Lung (tissue), 12 donors: ENCODE measurements around the gene SKIL. TPM values are rescaled to one million over a fixed set of nuclear protein-coding genes. Genes with fewer than 3 reads are reported as not detected.
"Not testable (repeated sequence)": the region's sequence is repeated elsewhere in the genome, so short reads cannot be mapped to it uniquely, and the experiment has no call there.

Source experiments
- ATAC-seq: fragments of 200-7000 bp; cut with Tn5 transposase; one replicate; pipeline ENCODE4 v1.9.1; 2020; ENCODE audit warnings: moderate number of reproducible peaks; ENCODE audit not compliant: insufficient read depth, low FRiP score
- DNase-seq, 3 donors: peaks; one replicate each; pipeline ENCODE4 v3.0.0-alpha.2; 2013 to 2017
- H3K27ac ChIP-seq, 2 donors: one replicate each; pipeline ENCODE4 v1.5.1; 2013; ENCODE audit warnings: mild to moderate bottlenecking in 2 of 2, moderate library complexity in 2 of 2, control low read depth in 1 of 2, inconsistent platforms in 1 of 2, low read depth in 1 of 2, low read length in 1 of 2
- H3K27me3 ChIP-seq, 3 donors: one replicate each; pipeline ENCODE4 v1.5.1; 2013; ENCODE audit warnings: low read length in 2 of 3; ENCODE audit not compliant: control insufficient read depth in 3 of 3, insufficient read depth in 3 of 3
- H3K36me3 ChIP-seq, 4 donors: one replicate each; pipeline ENCODE4 v1.5.1; 2013; ENCODE audit warnings: low read length in 4 of 4, mild to moderate bottlenecking in 1 of 4, moderate library complexity in 1 of 4; ENCODE audit not compliant: control insufficient read depth in 4 of 4, insufficient read depth in 4 of 4
- H3K4me1 ChIP-seq, 5 donors: one replicate each; pipeline ENCODE4 v1.5.1; 2013; ENCODE audit warnings: low read length in 5 of 5, mild to moderate bottlenecking in 2 of 5, moderate library complexity in 1 of 5; ENCODE audit not compliant: control insufficient read depth in 5 of 5, insufficient read depth in 5 of 5
- H3K4me3 ChIP-seq: one replicate; pipeline ENCODE4 v1.5.1; 2013; ENCODE audit warnings: mild to moderate bottlenecking, control low read depth, moderate library complexity
- H3K9ac ChIP-seq, 2 donors: one replicate each; pipeline ENCODE4 v1.5.1; 2013; ENCODE audit warnings: low read length in 2 of 2, control low read depth in 1 of 2; ENCODE audit not compliant: insufficient read depth in 1 of 2
- H3K9me3 ChIP-seq, 4 donors: one replicate each; pipeline ENCODE4 v1.5.1; 2013; ENCODE audit warnings: low read length in 3 of 4, mild to moderate bottlenecking in 1 of 4, moderate library complexity in 1 of 4; ENCODE audit not compliant: control insufficient read depth in 4 of 4, insufficient read depth in 3 of 4
- WGBS, 2 donors: extraction: QIAGEN DNeasy Blood & Tissue Kit; methylation state at CpG; one replicate each; pipeline ENCODE4 v1.1.7; 2013; 5-methylcytosine and 5-hydroxymethylcytosine counted together
- polyA plus RNA-seq, 2 donors: library from polyadenylated mRNA; stranded (reverse); fragments of 200-250 nt; gene quantifications; one replicate each; pipeline ENCODE4 v1.2.1, GENCODE V29; 2013
- total RNA-seq, 2 donors: library from RNA; depleted of rRNA in 1 of 2; stranded (reverse); fragments of >200 nt in 1 of 2; gene quantifications; one replicate each; pipeline ENCODE4 v1.2.1, GENCODE V29; 2014 to 2021
- TF ChIP-seq, protein P1 (sequence below): IDR thresholded peaks from 2 replicates; pipeline ENCODE4 v1.5.1; 2012; ENCODE audit warnings: mild to moderate bottlenecking; ENCODE audit errors: control extremely low read depth, extremely low read depth
- donor health status: control.
- donor health status: control.
- donor health status: Bipolar disorder and iron deficiency.
- donor health status: healthy.
- donor health status: DM: yes; HTN: yes; CAD: no.

SKIL gene
- total and polyA plus RNA-seq, 4 donors = 16.5 to 110 (median 38.5) TPM

DNA sequence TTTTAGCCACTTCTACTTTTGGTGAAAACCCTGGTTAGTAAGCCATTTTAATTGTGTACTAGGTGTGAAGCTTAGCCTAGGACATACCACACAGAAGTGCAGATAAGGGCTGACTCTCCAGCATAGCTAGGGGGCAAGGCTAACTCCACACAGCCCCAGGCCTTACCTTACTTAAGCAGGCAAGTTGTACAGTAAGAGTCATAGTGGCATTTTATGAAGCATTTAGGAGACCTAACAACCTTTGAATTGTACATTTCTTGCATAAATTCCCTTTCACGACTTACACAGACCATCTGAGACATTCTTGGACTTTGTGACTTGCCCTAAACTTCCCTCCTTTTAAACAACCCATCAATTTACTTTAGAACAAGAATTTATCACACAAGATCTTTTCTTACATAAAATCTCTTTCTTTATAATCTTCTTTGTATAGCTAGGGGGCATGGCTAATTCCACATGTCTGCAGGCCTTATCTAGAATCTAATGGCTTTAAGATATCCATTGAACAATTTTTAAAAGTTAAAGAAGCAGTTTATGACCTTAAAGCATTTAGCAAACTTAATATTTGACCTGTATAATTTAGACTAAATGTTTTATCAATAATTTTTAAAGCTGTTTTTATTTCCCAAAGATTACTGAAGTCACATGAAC is 18.7 kb upstream of the SKIL start:
- peaks cover 0 to 1% (median 0%) of the 10 kb centered on the region in 4 donors for H3K9me3 ChIP-seq
- H3K36me3 ChIP-seq = no peaks in the 10 kb centered on the region
- no peak for ATAC-seq
- no peak overlapping the region for H3K9ac ChIP-seq
- no peak overlapping the region for H3K27ac ChIP-seq
- DNase-seq = no peak
- no peaks in the 10 kb centered on the region for H3K27me3 ChIP-seq
- TF ChIP-seq, protein P1, sequence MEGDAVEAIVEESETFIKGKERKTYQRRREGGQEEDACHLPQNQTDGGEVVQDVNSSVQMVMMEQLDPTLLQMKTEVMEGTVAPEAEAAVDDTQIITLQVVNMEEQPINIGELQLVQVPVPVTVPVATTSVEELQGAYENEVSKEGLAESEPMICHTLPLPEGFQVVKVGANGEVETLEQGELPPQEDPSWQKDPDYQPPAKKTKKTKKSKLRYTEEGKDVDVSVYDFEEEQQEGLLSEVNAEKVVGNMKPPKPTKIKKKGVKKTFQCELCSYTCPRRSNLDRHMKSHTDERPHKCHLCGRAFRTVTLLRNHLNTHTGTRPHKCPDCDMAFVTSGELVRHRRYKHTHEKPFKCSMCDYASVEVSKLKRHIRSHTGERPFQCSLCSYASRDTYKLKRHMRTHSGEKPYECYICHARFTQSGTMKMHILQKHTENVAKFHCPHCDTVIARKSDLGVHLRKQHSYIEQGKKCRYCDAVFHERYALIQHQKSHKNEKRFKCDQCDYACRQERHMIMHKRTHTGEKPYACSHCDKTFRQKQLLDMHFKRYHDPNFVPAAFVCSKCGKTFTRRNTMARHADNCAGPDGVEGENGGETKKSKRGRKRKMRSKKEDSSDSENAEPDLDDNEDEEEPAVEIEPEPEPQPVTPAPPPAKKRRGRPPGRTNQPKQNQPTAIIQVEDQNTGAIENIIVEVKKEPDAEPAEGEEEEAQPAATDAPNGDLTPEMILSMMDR = no peak
- no peak overlapping the region for H3K4me3 ChIP-seq
- H3K4me1 ChIP-seq = no peaks in the 10 kb centered on the region
- WGBS, 2 donors = 91 to 97% methylated on average over 1 of the region's 1 CpG

DNA sequence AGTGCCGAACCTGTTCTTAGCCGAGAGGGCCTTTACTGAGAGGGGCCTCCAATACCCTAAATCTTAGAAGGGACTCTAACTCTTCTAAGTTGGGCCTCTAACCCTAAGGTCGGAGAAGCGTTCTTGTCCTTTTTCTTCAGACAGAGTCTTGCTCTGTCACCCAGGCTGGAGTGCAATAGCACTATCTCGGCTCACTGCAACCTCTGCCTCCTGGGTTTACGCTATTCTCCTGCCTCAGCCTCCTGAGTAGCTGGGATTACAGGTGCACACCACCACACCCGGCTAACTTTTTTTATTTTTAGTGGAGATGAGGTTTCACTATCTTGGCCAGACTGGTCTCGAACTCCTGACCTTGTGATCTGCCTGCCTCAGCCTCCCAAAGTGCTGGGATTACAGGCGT is 15.2 kb upstream of the SKIL start:
- not testable (repeated sequence) for H3K4me1 ChIP-seq, DNase-seq, H3K9me3 ChIP-seq, H3K9ac ChIP-seq, ATAC-seq, H3K36me3 ChIP-seq, H3K27ac ChIP-seq, H3K27me3 ChIP-seq, H3K4me3 ChIP-seq
- 98% methylated on average over 9 of the region's 9 CpGs for WGBS, 2 donors

DNA sequence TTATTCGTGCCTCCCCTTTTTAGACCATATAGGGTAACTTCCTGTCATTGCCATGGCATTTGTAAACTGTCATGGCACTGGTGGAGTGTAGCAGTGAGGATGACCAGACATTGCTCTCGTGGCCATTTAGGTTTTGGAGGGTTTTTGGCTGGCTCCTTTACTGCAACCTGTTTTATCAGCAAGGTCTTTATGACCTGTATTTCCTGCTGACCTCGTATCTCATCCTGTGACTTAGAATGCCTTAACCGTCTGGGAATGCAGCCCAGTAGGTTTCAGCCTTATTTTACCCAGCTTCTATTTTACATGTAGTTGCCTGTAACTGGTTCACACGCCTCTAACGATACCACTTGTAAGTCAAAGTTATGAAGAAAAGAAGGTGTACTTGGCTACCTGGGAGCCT is 13.7 kb upstream of the SKIL start:
- not testable (repeated sequence) for H3K9ac ChIP-seq, H3K4me3 ChIP-seq, H3K4me1 ChIP-seq, ATAC-seq, H3K27me3 ChIP-seq, H3K36me3 ChIP-seq, H3K27ac ChIP-seq, H3K9me3 ChIP-seq
- WGBS, 2 donors = 56 to 72% methylated on average over 6 of the region's 6 CpGs
- peak in 1 of 3 donors; percentile 53 for DNase-seq

DNA sequence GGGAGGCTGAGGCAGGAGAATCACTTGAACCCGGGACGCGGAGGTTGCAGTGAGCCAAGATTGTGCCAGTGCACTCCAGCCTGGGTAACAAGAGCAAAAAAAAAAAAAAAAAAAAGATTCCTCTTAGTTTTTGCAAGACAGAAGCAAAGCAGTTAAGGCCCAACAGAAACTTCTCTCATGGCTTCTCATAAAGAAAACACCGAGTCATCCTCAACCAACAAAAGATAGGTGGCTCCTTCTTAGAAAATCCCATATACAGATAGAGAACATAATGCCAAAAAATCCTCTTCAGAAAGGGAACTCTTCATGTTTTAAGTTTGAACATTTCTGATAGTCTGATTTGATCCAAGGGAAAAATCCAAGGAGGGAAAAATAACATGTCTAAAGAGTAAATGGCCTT is 12.5 kb upstream of the SKIL start:
- Histone ChIP-seq H3K9ac (no peak overlapping the region), H3K36me3 (no peaks in the 10 kb centered on the region), H3K9me3 (no peaks in the 10 kb centered on the region), H3K4me3 (no peak overlapping the region), H3K4me1 (no peaks in the 10 kb centered on the region), H3K27ac (no peak overlapping the region), H3K27me3 (no peaks in the 10 kb centered on the region)
- 83 to 92% methylated on average over 4 of the region's 4 CpGs for WGBS, 2 donors
- TF ChIP-seq, protein P1 = no peak
- ATAC-seq = no peak
- DNase-seq = no peak
